M059J (cell line): ENCODE results near the gene CDPF1. TPM values are rescaled to one million over a fixed set of nuclear protein-coding genes. Genes with fewer than 3 reads are reported as not detected.
"Not testable (repeated sequence)": the region's sequence is repeated elsewhere in the genome, so short reads cannot be mapped to it uniquely, and the experiment has no call there.

ENCODE experiments used
- DNase-seq: peaks from one replicate; pipeline ENCODE4 v3.0.0-alpha.2; 2012; ENCODE audit warnings: low read depth
- total RNA-seq: library from RNA; depleted of rRNA; stranded (reverse); fragments of >200 nt; shearing (Covaris generic); gene quantifications from 2 replicates; pipeline ENCODE4 v1.2.3, GENCODE V29; 2014; rRNA removed

The CDPF1 gene
- total RNA-seq, 1 experiment from 2014 or later, result 5.3 TPM

GRCh38 chr22:46224898-46225290 is 25.2 kb downstream of the CDPF1 start:
- DNase-seq, result no peak

DNA sequence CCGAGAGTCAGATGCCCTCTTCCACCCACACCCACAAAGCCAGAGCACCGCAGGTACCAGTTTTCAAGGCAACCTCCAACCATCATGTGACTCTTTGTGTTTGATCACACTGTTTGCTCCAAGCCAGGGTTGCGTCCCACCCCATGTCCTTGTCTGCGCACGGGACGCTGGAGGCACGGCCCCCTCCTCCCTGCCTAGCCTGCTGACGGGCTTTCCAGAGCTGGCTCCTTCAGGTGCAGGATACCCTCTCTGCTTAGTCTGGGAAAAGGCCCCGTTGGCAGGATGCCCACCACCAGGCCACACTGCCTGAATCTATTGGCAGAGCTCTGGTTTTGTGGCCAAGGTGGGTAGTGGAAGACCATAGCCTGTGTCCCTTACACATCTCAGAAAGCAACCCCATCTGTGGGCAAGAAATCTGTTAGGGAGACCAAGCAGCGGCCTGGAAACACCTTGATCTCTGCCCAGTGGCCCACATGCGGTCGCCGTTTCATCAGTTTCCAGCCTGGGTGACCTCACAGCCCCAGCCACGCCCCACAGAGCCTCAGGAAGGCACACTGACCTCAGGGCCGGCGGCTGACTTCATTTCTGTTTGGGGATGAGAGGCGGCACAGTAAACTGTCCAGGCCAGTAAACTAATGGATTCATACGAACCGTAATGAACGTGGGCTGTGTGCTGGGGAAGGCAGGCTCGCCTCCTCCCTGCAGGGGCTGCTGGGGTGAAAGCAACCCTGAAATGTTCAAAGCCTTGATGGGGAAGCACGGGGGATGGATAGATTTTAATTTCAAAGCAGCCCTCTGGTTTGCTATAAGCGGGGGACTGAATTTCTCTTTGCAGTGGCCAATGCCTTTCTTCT is 25.8 kb downstream of the CDPF1 start:
- DNase-seq, result no peak

DNA sequence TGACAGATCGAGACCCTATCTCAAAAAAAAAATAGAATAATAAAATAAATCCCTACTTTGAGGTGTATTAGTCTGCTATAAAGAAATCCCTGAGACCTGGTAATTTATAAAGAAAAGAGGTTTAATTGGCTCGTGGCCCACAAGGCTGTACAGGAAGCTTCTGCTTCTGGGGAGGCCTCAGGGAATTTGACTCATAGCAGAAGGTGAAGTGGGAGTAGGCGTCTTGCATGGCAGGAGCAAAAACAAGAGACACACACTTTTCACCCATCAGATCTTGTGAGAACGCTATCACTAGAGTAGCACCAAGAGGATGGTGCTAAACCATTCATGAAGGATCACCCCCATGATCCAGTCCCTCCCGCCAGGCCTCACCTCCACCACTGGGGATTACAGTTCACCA is 29.2 kb downstream of the CDPF1 start:
- DNase-seq, result peak; percentile 32

GRCh38 chr22:46219636-46220035 is 30.5 kb downstream of the CDPF1 start:
- no peak for DNase-seq

DNA sequence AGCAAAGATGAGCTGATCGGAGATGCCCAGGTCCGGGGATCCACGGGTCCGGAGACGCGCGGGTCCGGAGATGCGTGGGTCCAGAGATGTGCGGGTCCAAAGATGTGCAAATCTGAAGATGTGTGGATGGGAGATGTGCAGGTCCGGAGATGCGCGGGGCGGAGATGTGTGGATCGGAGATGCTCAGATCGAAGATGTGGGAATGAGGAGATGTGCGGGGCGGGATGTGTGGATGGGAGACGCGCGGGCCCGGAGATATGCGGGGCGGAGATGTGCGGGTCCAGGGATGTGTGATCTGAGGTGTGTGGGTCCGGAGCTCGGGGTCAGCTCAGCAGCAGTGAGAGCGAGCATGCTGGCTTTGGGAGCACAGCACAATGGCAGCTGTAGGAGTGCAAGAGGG is 35.5 kb downstream of the CDPF1 start:
- no peak for DNase-seq

DNA sequence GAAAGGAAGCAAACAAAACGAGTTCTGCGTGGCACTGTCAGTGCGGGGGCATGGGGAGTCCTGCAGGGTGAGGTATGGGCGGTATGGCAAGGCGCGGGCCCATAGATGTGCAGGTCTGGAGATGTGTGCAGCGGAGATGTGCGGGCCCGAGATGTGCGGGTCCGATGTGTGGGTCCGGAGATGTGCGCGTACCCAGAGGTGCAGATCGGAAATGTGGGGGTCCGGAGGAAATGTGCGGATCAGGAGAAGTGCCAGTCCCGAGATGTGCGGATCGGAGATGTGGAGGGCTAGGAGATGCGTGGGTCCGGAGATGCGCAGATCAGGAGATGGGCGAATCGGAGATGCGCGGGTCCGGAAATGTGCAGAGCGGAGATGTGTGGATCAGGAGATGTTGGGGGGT is 35.9 kb downstream of the CDPF1 start:
- DNase-seq, result no peak

- peak; percentile 5 for DNase-seq
Observed at GRCh38 chr22:46213052-46213451, 37.0 kb downstream of the CDPF1 start.

GRCh38 chr22:46212195-46212594 is 37.9 kb downstream of the CDPF1 start:
- no peak for DNase-seq

DNA sequence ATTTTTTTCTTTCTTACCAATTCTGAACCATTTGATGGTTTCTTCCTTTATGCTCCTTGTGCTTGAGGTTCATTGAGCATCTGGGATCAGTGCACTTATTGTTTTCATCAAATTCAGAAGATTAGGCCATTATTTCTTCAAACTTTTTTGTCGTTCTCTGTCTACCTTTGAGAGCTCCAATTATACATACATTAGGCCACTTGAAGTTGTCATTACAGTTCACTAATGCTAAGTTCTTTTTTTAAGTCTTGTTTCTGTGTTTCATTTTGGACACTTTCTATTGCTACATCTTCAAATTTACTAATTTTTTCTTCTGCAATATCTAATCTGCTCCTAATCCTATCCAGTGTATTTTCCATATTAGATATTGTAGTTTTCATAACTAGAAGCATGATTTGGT is 40.8 kb downstream of the CDPF1 start:
- DNase-seq, result no peak

DNA sequence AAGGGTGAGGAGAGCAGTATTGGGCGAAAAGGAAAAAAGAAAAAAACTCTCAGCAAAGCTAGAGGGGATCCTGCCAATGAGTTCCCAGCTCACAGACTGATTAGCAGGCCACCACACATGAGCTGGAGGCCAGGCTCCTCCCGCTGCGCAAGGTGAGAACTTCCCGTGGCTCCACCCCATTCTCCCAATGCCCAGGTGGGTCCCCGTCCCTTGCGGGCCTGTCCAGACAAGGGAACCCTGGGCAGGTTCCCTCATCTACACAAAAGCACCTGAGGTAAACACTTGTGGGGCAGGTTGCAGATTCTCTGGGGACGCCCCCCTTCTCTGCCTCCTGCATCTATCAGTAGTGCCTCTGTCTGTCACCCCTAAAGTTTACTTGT is 46.5 kb downstream of the CDPF1 start:
- DNase-seq, result no peak

- DNase-seq, result no peak
Observed at GRCh38 chr22:46202897-46203600, 47.0 kb downstream of the CDPF1 start.

DNA sequence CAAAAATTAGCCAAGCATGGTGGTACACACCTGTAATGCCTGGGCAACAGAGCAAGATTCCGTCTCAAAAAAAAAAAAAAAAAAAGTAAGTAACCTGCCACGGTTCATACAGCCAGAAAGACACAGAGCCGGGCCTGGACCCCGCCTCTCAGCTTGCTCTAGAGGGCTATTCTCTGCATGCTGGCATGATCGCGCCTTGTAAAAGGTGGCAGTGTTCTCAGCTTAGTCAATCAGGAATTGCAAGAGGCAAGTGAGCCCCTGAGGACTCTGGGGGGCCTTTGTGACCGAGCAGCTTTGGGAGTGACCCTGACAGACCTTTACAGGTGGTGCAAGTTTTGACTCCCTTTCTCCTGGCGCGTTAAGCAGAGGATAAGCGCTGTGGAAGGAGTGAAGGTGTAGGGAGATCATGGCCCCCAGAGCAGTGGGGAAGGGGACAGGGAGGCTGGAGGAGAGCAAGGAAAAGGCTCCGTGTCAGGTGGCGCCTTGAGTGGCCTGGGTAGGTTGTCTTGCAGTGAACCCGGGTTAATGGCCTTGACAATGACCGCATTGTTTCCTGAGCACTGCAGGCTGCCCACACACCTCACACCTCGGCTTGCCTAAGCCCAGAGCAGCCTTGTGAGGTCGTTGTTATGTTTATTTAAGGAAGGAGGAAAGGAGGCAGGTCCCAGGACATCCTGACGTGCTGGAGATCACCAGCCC is 48.9 kb downstream of the CDPF1 start:
- DNase-seq, result no peak

DNA sequence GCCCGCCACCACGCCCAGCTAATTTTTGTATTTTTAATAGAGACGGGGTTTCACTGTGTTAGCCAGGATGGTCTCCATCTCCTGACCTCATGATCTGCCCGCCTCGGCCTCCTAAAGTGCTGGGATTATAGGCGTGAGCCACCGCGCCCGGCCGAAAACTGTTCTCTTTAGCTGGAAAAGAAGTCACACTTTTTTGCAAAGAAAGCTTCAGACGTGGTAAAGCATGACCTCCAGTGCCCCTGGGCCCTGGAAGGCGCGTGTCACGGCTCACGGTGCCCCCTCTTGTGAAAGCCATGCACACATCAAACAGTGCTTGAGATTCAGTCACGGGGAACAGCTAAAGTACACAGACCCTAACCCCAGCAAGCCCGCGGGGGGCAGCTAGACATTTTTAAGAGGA is 51.3 kb downstream of the CDPF1 start:
- not testable (repeated sequence) for DNase-seq

DNA sequence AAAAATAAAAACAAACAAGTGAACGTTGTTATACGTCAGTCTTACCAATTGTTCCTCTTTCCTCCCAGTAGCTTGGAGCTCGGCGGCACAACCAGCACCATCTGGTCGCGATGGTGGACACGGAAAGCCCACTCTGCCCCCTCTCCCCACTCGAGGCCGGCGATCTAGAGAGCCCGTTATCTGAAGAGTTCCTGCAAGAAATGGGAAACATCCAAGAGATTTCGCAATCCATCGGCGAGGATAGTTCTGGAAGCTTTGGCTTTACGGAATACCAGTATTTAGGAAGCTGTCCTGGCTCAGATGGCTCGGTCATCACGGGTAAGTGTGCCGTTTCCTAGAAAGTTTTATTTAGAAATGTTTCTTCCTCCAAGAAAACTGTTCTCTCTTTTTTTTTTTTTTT is 51.8 kb downstream of the CDPF1 start:
- DNase-seq, result no peak

DNA sequence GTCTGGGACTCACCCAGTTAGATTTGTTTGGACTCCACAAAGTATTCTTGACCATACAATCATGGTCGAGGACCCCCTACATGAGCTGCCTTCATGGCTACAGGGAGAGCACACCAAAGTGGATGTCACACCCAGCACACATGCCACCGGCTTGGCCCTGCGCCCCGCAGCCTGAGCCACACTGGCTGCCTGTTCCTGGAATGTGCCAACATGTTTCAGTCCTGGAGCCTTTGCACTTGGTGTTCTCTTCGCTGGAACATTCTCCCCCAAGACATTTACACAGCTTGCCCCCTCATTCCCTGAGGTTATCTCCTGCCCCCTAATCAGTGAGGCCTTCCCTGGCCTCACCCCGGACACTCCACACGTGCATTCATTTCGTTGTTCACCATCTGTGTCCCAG is 53.8 kb downstream of the CDPF1 start:
- DNase-seq, result no peak

- no peak for DNase-seq
Observed at GRCh38 chr22:46195487-46196165, 54.5 kb downstream of the CDPF1 start.

Other genes starting within 250 kb of the CDPF1 start
- 10.0 and 18.1 TPM in 2 replicates for gene PPARA, start 99.8 kb downstream of the CDPF1 start, total RNA-seq
- gene PKDREJ, start 13.1 kb upstream of the CDPF1 start, total RNA-seq, result not detected in 2 replicates
- 20.0 and 50.0 TPM in 2 replicates for gene TTC38, start 17.7 kb upstream of the CDPF1 start, total RNA-seq
- 19.8 and 26.7 TPM in 2 replicates for gene GTSE1, start 46.6 kb upstream of the CDPF1 start, total RNA-seq
- gene TRMU, start 85.4 kb upstream of the CDPF1 start, total RNA-seq, result 29.6 and 45.2 TPM in 2 replicates